Tibial nerve (tissue), 4 donors: Measurements from ENCODE around the gene GIMAP8. TPM values are rescaled to one million over a fixed set of nuclear protein-coding genes. Genes with fewer than 3 reads are reported as not detected.

Experiments
- DNase-seq, 2 donors: peaks; one replicate each; pipeline ENCODE4 v3.0.0-alpha.2; 2019; ENCODE audit warnings: low spot score in 2 of 2
- H3K27ac ChIP-seq, 4 donors: fragments of 200-600 bp; sonication (generic) in 3 of 4; one replicate each; pipeline ENCODE4 v1.5.1; 2017 to 2019; ENCODE audit warnings: mild to moderate bottlenecking in 1 of 4
- H3K27me3 ChIP-seq, 2 donors: fragments of 200-600 bp; sonication (generic) in 1 of 2; one replicate each; pipeline versions ENCODE4 v1.5.1 to v1.6.0; 2017 to 2019
- H3K36me3 ChIP-seq, 3 donors: fragments of 200-600 bp; sonication (generic); one replicate each; pipeline ENCODE4 v1.5.1; 2018 to 2019
- H3K4me1 ChIP-seq, 4 donors: fragments of 200-600 bp; sonication (generic) in 3 of 4; one replicate each; pipeline ENCODE4 v1.5.1; 2017 to 2019
- H3K4me3 ChIP-seq, 4 donors: fragments of 200-600 bp; sonication (generic) in 3 of 4; one replicate each; pipeline ENCODE4 v1.5.1; 2017 to 2019; ENCODE audit warnings: mild to moderate bottlenecking in 1 of 4, moderate library complexity in 1 of 4
- H3K9me3 ChIP-seq, 4 donors: fragments of 200-600 bp; sonication (generic) in 3 of 4; one replicate each; pipeline ENCODE4 v1.5.1; 2017 to 2019
- CTCF ChIP-seq, 5 experiments: fragments of 200-600 bp in 3 of 5; fragments of 450-650 bp in 2 of 5; sonication (generic) in 3 of 5; IDR thresholded peaks; one replicate each; pipeline ENCODE4 v1.5.1; 2016 to 2019; ENCODE audit warnings: antibody characterized with exemption in 5 of 5, mild to moderate bottlenecking in 3 of 5, moderate library complexity in 2 of 5
- EP300 ChIP-seq, 2 donors: sonication (generic); formaldehyde crosslinking; IDR thresholded peaks; one replicate each; pipeline ENCODE4 v1.6.1; 2017; ENCODE audit warnings: antibody characterized with exemption in 2 of 2, mild to moderate bottlenecking in 1 of 2
- POLR2A ChIP-seq, 2 donors: fragments of 450-650 bp; IDR thresholded peaks; one replicate each; pipeline ENCODE4 v1.6.1; 2017; ENCODE audit warnings: antibody characterized with exemption in 2 of 2, mild to moderate bottlenecking in 2 of 2, moderate library complexity in 2 of 2
- WGBS, 2 donors: methylation state at CpG; one replicate each; pipeline ENCODE4 v1.1.5; 2018; 5-methylcytosine and 5-hydroxymethylcytosine counted together
- total RNA-seq, 4 donors: library from RNA; depleted of rRNA; stranded (reverse); fragments of >200 nt; gene quantifications; one replicate each; pipeline ENCODE4 v1.1.0, GENCODE V29; 2016

Gene GIMAP8
- total RNA-seq: 10 to 100 TPM in 2 of 4 donors, 1 to 10 TPM in 2; 6.3 to 15.9 (median 10.4) TPM

GRCh38 chr7:150450491-150451001, at the start of gene GIMAP8:
TSS of gene GIMAP8 (plus strand) at chr7:150450630. CDS start at chr7:150466699, 16,069 bp downstream.
- peaks cover 0 to 12% (median 10%) of the 10 kb centered on the region in 4 donors for H3K4me1 ChIP-seq
- peak in 1 of 2 donors; percentile 27 for DNase-seq
- H3K9me3 ChIP-seq: no peaks in the 10 kb centered on the region
- H3K36me3 ChIP-seq: no peaks in the 10 kb centered on the region
- TF ChIP-seq CTCF (IDR thresholded peaks at IDR 0.05): no peak
- peak in 1 of 2 donors; percentile 53 for TF ChIP-seq EP300 (IDR thresholded peaks at IDR 0.05)
- 39 to 43% methylated on average over 22 of the region's 22 CpGs for WGBS, 2 donors
- H3K4me3 ChIP-seq: peak within 1 kb of the TSS; percentile 26 to 53 (median 39)
- peaks cover 0 to 4% of the 10 kb centered on the region in 2 donors for H3K27me3 ChIP-seq
- peak within 1 kb of the TSS in 3 of 4 donors; percentile 44 to 71 (median 62) for H3K27ac ChIP-seq

GRCh38 chr7:150400788-150401423, 49.5 kb upstream of the GIMAP8 start:
- 69 to 76% methylated on average over 15 of the region's 15 CpGs for WGBS, 2 donors
- Histone ChIP-seq H3K36me3 (peaks cover 0 to 32% (median 5%) of the 10 kb centered on the region in 3 donors), H3K4me1 (peaks cover 0 to 37% (median 7%) of the 10 kb centered on the region in 4 donors), H3K9me3 (no peaks in the 10 kb centered on the region), H3K27me3 (no peaks in the 10 kb centered on the region), H3K27ac (no peak overlapping the region), H3K4me3 (no peak overlapping the region)
- DNase-seq: no peak
- TF ChIP-seq POLR2A (IDR thresholded peaks at IDR 0.05): no peak
- TF ChIP-seq EP300 (IDR thresholded peaks at IDR 0.05): no peak
- TF ChIP-seq CTCF (IDR thresholded peaks at IDR 0.05): no peak

GRCh38 chr7:150401424-150401790, 49.0 kb upstream of the GIMAP8 start:
- peaks cover 0 to 42% (median 12%) of the 10 kb centered on the region in 4 donors for H3K4me1 ChIP-seq
- no peaks in the 10 kb centered on the region for H3K9me3 ChIP-seq
- DNase-seq: no peak
- no peak overlapping the region for H3K4me3 ChIP-seq
- H3K27me3 ChIP-seq: no peaks in the 10 kb centered on the region
- H3K36me3 ChIP-seq: peaks cover 0 to 29% (median 5%) of the 10 kb centered on the region in 3 donors
- TF ChIP-seq CTCF (IDR thresholded peaks at IDR 0.05) (no peak), POLR2A (IDR thresholded peaks at IDR 0.05) (no peak), EP300 (IDR thresholded peaks at IDR 0.05) (no peak)
- 76 to 94% methylated on average over 1 of the region's 1 CpG for WGBS, 2 donors
- no peak overlapping the region for H3K27ac ChIP-seq

- Histone ChIP-seq H3K27ac (no peak overlapping the region), H3K36me3 (peaks cover 0 to 23% (median 5%) of the 10 kb centered on the region in 3 donors), H3K4me1 (peaks cover 0 to 49% (median 16%) of the 10 kb centered on the region in 4 donors), H3K9me3 (no peaks in the 10 kb centered on the region), H3K4me3 (no peak overlapping the region), H3K27me3 (no peaks in the 10 kb centered on the region)
- WGBS, 2 donors: 53 to 61% methylated on average over 7 of the region's 7 CpGs
- DNase-seq: no peak
- TF ChIP-seq EP300 (IDR thresholded peaks at IDR 0.05) (no peak), CTCF (IDR thresholded peaks at IDR 0.05) (no peak), POLR2A (IDR thresholded peaks at IDR 0.05) (no peak)
These were observed 48.4 kb upstream of the GIMAP8 start for GRCh38 chr7:150401861-150402631.
